Mesendoderm (in vitro differentiated cells): ENCODE data around the gene LRPPRC.

ENCODE experiments used
- DNase-seq: peaks from one replicate; pipeline ENCODE4 v3.0.0; 2013
- H2AK5ac ChIP-seq: 2 replicates; pipeline ENCODE4 v1.6.1; 2013; ENCODE audit warnings: low read length, inconsistent platforms
- H2BK120ac ChIP-seq: 2 replicates; pipeline ENCODE4 v1.6.1; 2013; ENCODE audit warnings: low read depth, mild to moderate bottlenecking, low read length, moderate library complexity, mixed read lengths
- H2BK15ac ChIP-seq: replicated peaks from 2 replicates; pipeline ENCODE4 v1.6.1; 2013; ENCODE audit warnings: low read depth, mild to moderate bottlenecking, moderate library complexity
- H2BK5ac ChIP-seq: 2 replicates; pipeline ENCODE4 v1.6.1; 2013; ENCODE audit warnings: low read length, inconsistent platforms
- H3K18ac ChIP-seq: 2 replicates; pipeline ENCODE4 v1.6.1; 2013; ENCODE audit warnings: mild to moderate bottlenecking, low read length, mixed read lengths
- H3K23ac ChIP-seq: one replicate; pipeline ENCODE4 v1.6.1; 2013; ENCODE audit warnings: low read length
- H3K27ac ChIP-seq: 2 replicates; pipeline ENCODE4 v1.5.1; 2013; ENCODE audit warnings: low read depth, mild to moderate bottlenecking, inconsistent platforms, low read length, moderate library complexity
- H3K27me3 ChIP-seq: 2 replicates; pipeline ENCODE4 v1.6.1; 2013; ENCODE audit warnings: low read length, control low read depth, mild to moderate bottlenecking, inconsistent platforms; ENCODE audit not compliant: insufficient read depth, poor library complexity
- H3K36me3 ChIP-seq: 2 replicates; pipeline ENCODE4 v1.6.1; 2013; ENCODE audit warnings: low read length, inconsistent platforms; ENCODE audit not compliant: control insufficient read depth, insufficient read depth
- H3K4ac ChIP-seq: one replicate; pipeline ENCODE4 v1.6.1; 2013; ENCODE audit warnings: low read depth, mild to moderate bottlenecking, low read length, moderate library complexity
- H3K4me1 ChIP-seq: 2 replicates; pipeline ENCODE4 v1.6.1; 2013; ENCODE audit warnings: low read depth, low read length, inconsistent platforms; ENCODE audit not compliant: control insufficient read depth
- H3K4me2 ChIP-seq: 2 replicates; pipeline ENCODE4 v1.6.1; 2013; ENCODE audit warnings: low read length
- H3K4me3 ChIP-seq: 2 replicates; pipeline ENCODE4 v1.5.1; 2013; ENCODE audit warnings: mild to moderate bottlenecking, low read length
- H3K56ac ChIP-seq: one replicate; pipeline ENCODE4 v1.6.1; 2013; ENCODE audit warnings: low read length
- H3K79me1 ChIP-seq: 2 replicates; pipeline ENCODE4 v1.6.1; 2013; ENCODE audit warnings: low read length, inconsistent platforms
- H3K79me2 ChIP-seq: 2 replicates; pipeline ENCODE4 v1.6.1; 2013; ENCODE audit warnings: mild to moderate bottlenecking, low read length; ENCODE audit not compliant: control insufficient read depth, insufficient read depth
- H3K9ac ChIP-seq: 2 replicates; pipeline ENCODE4 v1.6.1; 2013; ENCODE audit warnings: low read length, inconsistent platforms
- H4K5ac ChIP-seq: one replicate; pipeline ENCODE4 v1.6.1; 2013; ENCODE audit warnings: low read length
- H4K8ac ChIP-seq: one replicate; pipeline ENCODE4 v1.6.1; 2013; ENCODE audit warnings: low read depth, mild to moderate bottlenecking, control low read depth, low read length, moderate library complexity
- WGBS: extraction: QIAGEN DNeasy Blood & Tissue Kit; methylation state at CpG from one replicate; pipeline ENCODE4 v1.1.7; 2013; ENCODE audit warnings: low lambda C conversion rate, missing lambda C conversion rate; ENCODE audit not compliant: insufficient coverage; ENCODE audit errors: extremely low coverage; 5-methylcytosine and 5-hydroxymethylcytosine counted together

The LRPPRC gene

DNA sequence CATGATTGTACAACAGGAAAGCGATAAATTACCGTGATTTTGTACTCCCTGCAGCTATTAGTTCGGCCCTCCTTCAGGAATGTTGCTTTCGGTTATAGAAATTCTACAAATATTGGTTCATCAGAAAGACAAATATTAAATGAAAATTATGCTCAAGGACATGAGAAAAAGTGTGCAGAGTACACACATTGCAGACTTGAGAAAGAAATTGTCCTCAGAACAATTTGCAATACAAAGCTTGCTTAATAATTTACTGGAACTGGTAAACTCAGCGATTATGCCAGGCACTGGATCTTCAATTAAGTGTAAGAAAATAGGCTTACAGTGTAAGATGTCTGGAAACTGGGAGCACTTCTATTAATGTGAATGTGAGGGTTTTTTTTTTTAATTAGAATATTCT is 111.1 kb downstream of the LRPPRC start:
- no peak for DNase-seq
- Histone ChIP-seq H3K27me3 (no peaks in the 10 kb centered on the region), H3K9ac (no peak overlapping the region), H3K36me3 (peaks cover 5% of the 10 kb centered on the region), H2BK15ac (no peak overlapping the region), H3K79me1 (no peaks in the 10 kb centered on the region), H2AK5ac (no peak overlapping the region), H3K56ac (no peak overlapping the region), H3K4me3 (no peak overlapping the region), H2BK120ac (no peak overlapping the region), H2BK5ac (no peak overlapping the region), H3K23ac (no peak overlapping the region), H3K4me2 (no peak overlapping the region), H4K5ac (no peak overlapping the region), H3K27ac (no peak overlapping the region), H3K79me2 (no peaks in the 10 kb centered on the region), H3K18ac (no peak overlapping the region), H3K4ac (no peak overlapping the region), H4K8ac (no peak overlapping the region), H3K4me1 (no peaks in the 10 kb centered on the region)
- WGBS = no CpG with 5 or more reads among the region's 5 CpGs

- Histone ChIP-seq H3K9ac (no peak overlapping the region), H3K56ac (no peak overlapping the region), H3K23ac (no peak overlapping the region), H2BK5ac (no peak overlapping the region), H4K8ac (no peak overlapping the region), H3K27ac (no peak overlapping the region), H3K4ac (no peak overlapping the region), H4K5ac (no peak overlapping the region), H3K36me3 (peaks cover 3% of the 10 kb centered on the region), H3K79me2 (no peaks in the 10 kb centered on the region), H3K4me2 (no peak overlapping the region), H2BK15ac (no peak overlapping the region), H3K79me1 (no peaks in the 10 kb centered on the region), H3K18ac (no peak overlapping the region), H2AK5ac (no peak overlapping the region), H3K4me3 (no peak overlapping the region), H3K4me1 (no peaks in the 10 kb centered on the region), H3K27me3 (no peaks in the 10 kb centered on the region), H2BK120ac (no peak overlapping the region)
- DNase-seq = no peak
- no CpG with 5 or more reads among the region's 4 CpGs for WGBS
Observed at GRCh38 chr2:43882312-43882711, 113.5 kb downstream of the LRPPRC start.

DNA sequence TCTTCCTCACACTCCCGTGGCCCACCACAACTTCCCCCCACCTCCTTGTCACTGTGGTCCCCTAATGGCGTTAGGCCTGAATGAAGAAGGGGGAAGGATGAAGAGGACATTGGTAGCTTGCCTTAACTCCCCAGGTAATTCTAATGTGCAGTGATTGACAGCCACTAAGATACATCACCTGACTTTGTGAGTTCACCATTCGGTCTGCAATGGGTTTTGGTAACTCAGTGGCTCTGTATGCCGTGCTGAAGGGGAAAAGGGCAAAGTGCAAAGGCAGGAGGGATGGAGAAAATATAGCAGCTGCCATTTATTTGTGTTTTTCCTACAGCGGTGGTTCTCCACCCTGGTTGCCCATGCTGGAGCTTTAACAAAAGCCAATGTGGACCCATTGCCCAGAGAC is 114.8 kb downstream of the LRPPRC start:
- no peak overlapping the region for H2BK15ac ChIP-seq
- H3K4me1 ChIP-seq = no peaks in the 10 kb centered on the region
- H2AK5ac ChIP-seq = no peak overlapping the region
- no peak overlapping the region for H3K4me3 ChIP-seq
- no CpG with 5 or more reads among the region's 5 CpGs for WGBS
- no peak overlapping the region for H3K56ac ChIP-seq
- H4K5ac ChIP-seq = no peak overlapping the region
- H3K36me3 ChIP-seq = peaks cover 1% of the 10 kb centered on the region
- H3K27ac ChIP-seq = no peak overlapping the region
- no peak overlapping the region for H3K9ac ChIP-seq
- no peaks in the 10 kb centered on the region for H3K79me1 ChIP-seq
- DNase-seq = no peak
- no peak overlapping the region for H2BK120ac ChIP-seq
- H4K8ac ChIP-seq = no peak overlapping the region
- no peak overlapping the region for H2BK5ac ChIP-seq
- no peak overlapping the region for H3K18ac ChIP-seq
- no peaks in the 10 kb centered on the region for H3K79me2 ChIP-seq
- no peak overlapping the region for H3K23ac ChIP-seq
- no peak overlapping the region for H3K4ac ChIP-seq
- H3K27me3 ChIP-seq = no peaks in the 10 kb centered on the region
- no peak overlapping the region for H3K4me2 ChIP-seq

GRCh38 chr2:43880471-43880870 is 115.3 kb downstream of the LRPPRC start:
- Histone ChIP-seq H2BK120ac (no peak overlapping the region), H3K4ac (no peak overlapping the region), H3K36me3 (peaks cover 1% of the 10 kb centered on the region), H3K56ac (no peak overlapping the region), H3K4me2 (no peak overlapping the region), H3K18ac (no peak overlapping the region), H3K4me3 (no peak overlapping the region), H3K27ac (no peak overlapping the region), H2BK15ac (no peak overlapping the region), H3K4me1 (no peaks in the 10 kb centered on the region), H4K5ac (no peak overlapping the region), H3K9ac (no peak overlapping the region), H3K23ac (no peak overlapping the region), H4K8ac (no peak overlapping the region), H2AK5ac (no peak overlapping the region), H3K27me3 (no peaks in the 10 kb centered on the region), H2BK5ac (no peak overlapping the region), H3K79me2 (no peaks in the 10 kb centered on the region), H3K79me1 (no peaks in the 10 kb centered on the region)
- DNase-seq = no peak
- no CpG with 5 or more reads among the region's 9 CpGs for WGBS

DNA sequence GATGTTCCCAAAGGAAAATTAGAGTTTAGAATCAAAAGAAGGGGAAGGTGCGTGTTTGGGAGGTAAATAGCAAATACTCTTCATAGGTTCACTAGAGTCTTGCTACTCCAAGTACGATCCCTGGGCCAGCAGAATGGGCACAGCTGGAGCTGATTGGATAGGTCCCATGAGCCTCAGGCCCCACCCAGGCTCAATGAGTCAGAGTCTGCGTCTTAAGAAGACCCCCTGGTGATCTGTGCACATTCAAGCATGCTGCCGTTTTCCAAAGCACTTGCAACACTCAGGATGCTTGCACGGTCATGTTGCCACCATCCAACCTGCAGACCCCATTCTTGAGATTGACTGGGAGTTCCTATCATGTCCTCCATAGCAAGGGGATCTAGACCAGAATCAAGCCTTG is 116.5 kb downstream of the LRPPRC start:
- no peak overlapping the region for H2AK5ac ChIP-seq
- H2BK120ac ChIP-seq = no peak overlapping the region
- H2BK15ac ChIP-seq = no peak overlapping the region
- no peak overlapping the region for H4K5ac ChIP-seq
- no peaks in the 10 kb centered on the region for H3K36me3 ChIP-seq
- H3K4me2 ChIP-seq = no peak overlapping the region
- H3K4me3 ChIP-seq = no peak overlapping the region
- H3K56ac ChIP-seq = no peak overlapping the region
- no peak for DNase-seq
- no peak overlapping the region for H2BK5ac ChIP-seq
- no peak overlapping the region for H3K27ac ChIP-seq
- H3K79me1 ChIP-seq = no peaks in the 10 kb centered on the region
- H4K8ac ChIP-seq = no peak overlapping the region
- H3K79me2 ChIP-seq = no peaks in the 10 kb centered on the region
- H3K27me3 ChIP-seq = no peaks in the 10 kb centered on the region
- no peak overlapping the region for H3K4ac ChIP-seq
- no CpG with 5 or more reads among the region's 5 CpGs for WGBS
- no peak overlapping the region for H3K9ac ChIP-seq
- H3K23ac ChIP-seq = no peak overlapping the region
- H3K18ac ChIP-seq = no peak overlapping the region
- H3K4me1 ChIP-seq = no peaks in the 10 kb centered on the region

- Histone ChIP-seq H4K8ac (no peak overlapping the region), H3K79me2 (no peaks in the 10 kb centered on the region), H3K4ac (no peak overlapping the region), H2BK15ac (no peak overlapping the region), H3K27me3 (no peaks in the 10 kb centered on the region), H4K5ac (no peak overlapping the region), H3K4me2 (no peak overlapping the region), H2BK5ac (no peak overlapping the region), H3K36me3 (no peaks in the 10 kb centered on the region), H3K56ac (no peak overlapping the region), H3K4me3 (no peak overlapping the region), H3K79me1 (no peaks in the 10 kb centered on the region), H3K23ac (no peak overlapping the region), H3K18ac (no peak overlapping the region), H3K9ac (no peak overlapping the region), H3K27ac (no peak overlapping the region), H3K4me1 (no peaks in the 10 kb centered on the region), H2AK5ac (no peak overlapping the region), H2BK120ac (no peak overlapping the region)
- no CpG with 5 or more reads among the region's 16 CpGs for WGBS
- DNase-seq = peak; percentile 78
Observed at GRCh38 chr2:43877782-43878464, 117.9 kb downstream of the LRPPRC start.
